ENCODE measurements around the gene CCDC197.

GRCh38 chr14:93997916-93998870, 1.1 kb downstream of the CCDC197 start:
- no peak for TF ChIP-seq POLR2A (IDR thresholded peaks at IDR 0.05)
- TF ChIP-seq, protein P1, sequence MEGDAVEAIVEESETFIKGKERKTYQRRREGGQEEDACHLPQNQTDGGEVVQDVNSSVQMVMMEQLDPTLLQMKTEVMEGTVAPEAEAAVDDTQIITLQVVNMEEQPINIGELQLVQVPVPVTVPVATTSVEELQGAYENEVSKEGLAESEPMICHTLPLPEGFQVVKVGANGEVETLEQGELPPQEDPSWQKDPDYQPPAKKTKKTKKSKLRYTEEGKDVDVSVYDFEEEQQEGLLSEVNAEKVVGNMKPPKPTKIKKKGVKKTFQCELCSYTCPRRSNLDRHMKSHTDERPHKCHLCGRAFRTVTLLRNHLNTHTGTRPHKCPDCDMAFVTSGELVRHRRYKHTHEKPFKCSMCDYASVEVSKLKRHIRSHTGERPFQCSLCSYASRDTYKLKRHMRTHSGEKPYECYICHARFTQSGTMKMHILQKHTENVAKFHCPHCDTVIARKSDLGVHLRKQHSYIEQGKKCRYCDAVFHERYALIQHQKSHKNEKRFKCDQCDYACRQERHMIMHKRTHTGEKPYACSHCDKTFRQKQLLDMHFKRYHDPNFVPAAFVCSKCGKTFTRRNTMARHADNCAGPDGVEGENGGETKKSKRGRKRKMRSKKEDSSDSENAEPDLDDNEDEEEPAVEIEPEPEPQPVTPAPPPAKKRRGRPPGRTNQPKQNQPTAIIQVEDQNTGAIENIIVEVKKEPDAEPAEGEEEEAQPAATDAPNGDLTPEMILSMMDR (IDR thresholded peaks at IDR 0.05) = no peak

Measured in testis (tissue), 2 donors.